Neuronal stem cell (in vitro differentiated cells): ENCODE measurements around the gene SLC22A1.

ENCODE experiments used
- DNase-seq: peaks from one replicate; pipeline ENCODE4 v3.0.0-alpha.2; 2013; ENCODE audit warnings: low spot score
- H2AFZ ChIP-seq: one replicate; pipeline ENCODE4 v1.6.1; 2013; ENCODE audit warnings: mild to moderate bottlenecking, low read length, inconsistent platforms
- H2AK5ac ChIP-seq: 2 replicates; pipeline ENCODE4 v1.6.1; 2013; ENCODE audit warnings: low read depth, mild to moderate bottlenecking, inconsistent platforms, low read length, moderate library complexity, mixed read lengths
- H2BK120ac ChIP-seq: 2 replicates; pipeline ENCODE4 v1.6.1; 2013; ENCODE audit warnings: low read depth, mild to moderate bottlenecking, inconsistent platforms, low read length, moderate library complexity, mixed read lengths
- H2BK12ac ChIP-seq: one replicate; pipeline ENCODE4 v1.6.1; 2013; ENCODE audit warnings: low read length, inconsistent platforms
- H2BK15ac ChIP-seq: 2 replicates; pipeline ENCODE4 v1.6.1; 2013; ENCODE audit warnings: mild to moderate bottlenecking, low read length, inconsistent platforms, mixed read lengths
- H2BK5ac ChIP-seq: one replicate; pipeline ENCODE4 v1.6.1; 2013; ENCODE audit warnings: inconsistent platforms, mild to moderate bottlenecking, low read length, moderate library complexity
- H3K14ac ChIP-seq: one replicate; pipeline ENCODE4 v1.6.1; 2013; ENCODE audit warnings: low read length, inconsistent platforms
- H3K18ac ChIP-seq: 2 replicates; pipeline ENCODE4 v1.6.1; 2013; ENCODE audit warnings: low read length, inconsistent platforms
- H3K23ac ChIP-seq: 2 replicates; pipeline ENCODE4 v1.6.1; 2013; ENCODE audit warnings: low read depth, mild to moderate bottlenecking, mixed read lengths, low read length, inconsistent platforms; ENCODE audit not compliant: poor library complexity
- H3K27ac ChIP-seq: replicated peaks from 3 replicates; pipeline ENCODE4 v1.5.1; 2013; ENCODE audit warnings: low read length, inconsistent platforms
- H3K27me3 ChIP-seq, 3 experiments: 2 replicates each; pipeline ENCODE4 v1.6.1; 2013; ENCODE audit warnings: low read length in 3 of 3, mild to moderate bottlenecking in 2 of 3, inconsistent platforms in 1 of 3, low read depth in 1 of 3, mixed read lengths in 1 of 3, moderate library complexity in 1 of 3; ENCODE audit not compliant: control insufficient read depth in 3 of 3, insufficient read depth in 3 of 3
- H3K36me3 ChIP-seq, 2 donors: replicated peaks in 1 of 2; 2 replicates each; pipeline ENCODE4 v1.6.1; 2013; ENCODE audit warnings: low read length in 2 of 2; ENCODE audit not compliant: control insufficient read depth in 2 of 2, insufficient read depth in 2 of 2
- H3K4ac ChIP-seq: 2 replicates; pipeline ENCODE4 v1.6.1; 2013; ENCODE audit warnings: inconsistent platforms, mild to moderate bottlenecking, low read length, moderate library complexity
- H3K4me1 ChIP-seq, 2 donors: 1 replicate in 1 of 2; 2 replicates in 1 of 2; pipeline ENCODE4 v1.6.1; 2013; ENCODE audit warnings: low read length in 2 of 2, low read depth in 1 of 2; ENCODE audit not compliant: control insufficient read depth in 2 of 2, insufficient read depth in 1 of 2
- H3K4me2 ChIP-seq: one replicate; pipeline ENCODE4 v1.6.1; 2013; ENCODE audit warnings: mild to moderate bottlenecking, low read length, inconsistent platforms; ENCODE audit not compliant: insufficient read depth, poor library complexity, severe bottlenecking
- H3K4me3 ChIP-seq, 2 donors: 2 replicates each; pipeline ENCODE4 v1.5.1; 2013; ENCODE audit warnings: low read length in 2 of 2, mild to moderate bottlenecking in 2 of 2, inconsistent platforms in 1 of 2, moderate library complexity in 1 of 2
- H3K79me1 ChIP-seq: one replicate; pipeline ENCODE4 v1.6.1; 2013; ENCODE audit warnings: low read depth, mild to moderate bottlenecking, inconsistent platforms, low read length, moderate library complexity
- H3K9ac ChIP-seq: one replicate; pipeline ENCODE4 v1.6.1; 2013; ENCODE audit warnings: mild to moderate bottlenecking, low read depth, low read length, inconsistent platforms; ENCODE audit not compliant: poor library complexity
- H3K9me3 ChIP-seq, 2 donors: replicated peaks in 1 of 2; 2 replicates each; pipeline versions ENCODE3 to v1.6.1; 2013; ENCODE audit warnings: low read length in 2 of 2, mild to moderate bottlenecking in 2 of 2, inconsistent platforms in 1 of 2, low read depth in 1 of 2, mixed read lengths in 1 of 2, moderate library complexity in 1 of 2; ENCODE audit not compliant: control insufficient read depth in 2 of 2, insufficient read depth in 1 of 2
- H4K8ac ChIP-seq: one replicate; pipeline ENCODE4 v1.6.1; 2013; ENCODE audit warnings: low read depth, mild to moderate bottlenecking, inconsistent platforms, low read length, moderate library complexity
- H4K91ac ChIP-seq: one replicate; pipeline ENCODE4 v1.6.1; 2013; ENCODE audit warnings: low read length, low read depth, mild to moderate bottlenecking, inconsistent platforms; ENCODE audit not compliant: poor library complexity
- WGBS, 2 donors: extraction: QIAGEN DNeasy Blood & Tissue Kit; methylation state at CpG; one replicate each; pipeline ENCODE4 v1.1.7; 2013; ENCODE audit warnings: missing lambda C conversion rate in 2 of 2, mixed read lengths in 1 of 2; ENCODE audit not compliant: insufficient read length in 2 of 2, insufficient replicate concordance in 1 of 2; ENCODE audit errors: extremely low coverage in 2 of 2; 5-methylcytosine and 5-hydroxymethylcytosine counted together

The SLC22A1 gene

DNA sequence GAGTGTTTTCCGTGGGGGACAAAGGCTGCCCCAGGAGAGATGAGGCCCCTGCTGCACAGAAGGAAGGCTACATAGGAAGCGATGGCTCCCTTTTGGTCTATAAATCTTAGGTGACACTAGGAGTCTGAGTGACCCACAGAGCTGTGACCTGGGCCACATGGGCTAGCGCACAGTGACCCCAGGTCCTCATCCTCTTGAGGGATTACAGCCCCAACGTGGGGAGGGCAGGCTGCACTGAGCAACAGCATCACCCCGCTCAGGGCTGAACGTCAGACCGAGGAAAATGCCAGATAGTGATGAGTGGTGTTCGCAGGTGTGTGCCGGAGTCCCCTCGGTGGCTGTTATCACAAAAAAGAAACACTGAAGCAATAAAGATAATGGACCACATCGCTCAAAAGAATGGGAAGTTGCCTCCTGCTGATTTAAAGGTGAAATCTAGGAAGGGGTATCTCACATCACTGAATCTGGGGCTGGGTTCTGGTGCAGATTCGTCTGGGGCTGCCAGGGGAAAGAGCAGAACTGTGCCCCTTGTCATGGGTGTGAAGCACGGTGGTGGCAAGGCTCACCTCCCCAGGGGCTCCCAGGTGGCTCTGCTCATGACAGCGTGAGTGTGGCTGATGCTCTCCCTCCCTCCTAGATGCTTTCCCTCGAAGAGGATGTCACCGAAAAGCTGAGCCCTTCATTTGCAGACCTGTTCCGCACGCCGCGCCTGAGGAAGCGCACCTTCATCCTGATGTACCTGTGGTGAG is 14.5 kb downstream of the SLC22A1 start:
- H2AFZ ChIP-seq, result no peak overlapping the region
- WGBS, 2 donors, result no CpG with 5 or more reads among the region's 21 CpGs
- no peak overlapping the region for H3K27ac ChIP-seq
- no peak overlapping the region for H3K14ac ChIP-seq
- no peak overlapping the region for H3K18ac ChIP-seq
- no peak overlapping the region for H4K91ac ChIP-seq
- H2BK120ac ChIP-seq, result no peak overlapping the region
- H2BK5ac ChIP-seq, result no peak overlapping the region
- no peaks in the 10 kb centered on the region for H3K27me3 ChIP-seq
- no peak overlapping the region for H2BK12ac ChIP-seq
- no peak overlapping the region for H3K9ac ChIP-seq
- no peak overlapping the region for H3K4ac ChIP-seq
- no peak overlapping the region for H4K8ac ChIP-seq
- H3K9me3 ChIP-seq, result no peaks in the 10 kb centered on the region
- no peak overlapping the region for H3K23ac ChIP-seq
- H2BK15ac ChIP-seq, result no peak overlapping the region
- no peaks in the 10 kb centered on the region for H3K79me1 ChIP-seq
- no peak overlapping the region for H3K4me2 ChIP-seq
- no peak for DNase-seq
- no peaks in the 10 kb centered on the region for H3K36me3 ChIP-seq
- peaks cover 2 to 6% of the 10 kb centered on the region in 2 donors for H3K4me1 ChIP-seq
- no peak overlapping the region for H3K4me3 ChIP-seq
- H2AK5ac ChIP-seq, result no peak overlapping the region

DNA sequence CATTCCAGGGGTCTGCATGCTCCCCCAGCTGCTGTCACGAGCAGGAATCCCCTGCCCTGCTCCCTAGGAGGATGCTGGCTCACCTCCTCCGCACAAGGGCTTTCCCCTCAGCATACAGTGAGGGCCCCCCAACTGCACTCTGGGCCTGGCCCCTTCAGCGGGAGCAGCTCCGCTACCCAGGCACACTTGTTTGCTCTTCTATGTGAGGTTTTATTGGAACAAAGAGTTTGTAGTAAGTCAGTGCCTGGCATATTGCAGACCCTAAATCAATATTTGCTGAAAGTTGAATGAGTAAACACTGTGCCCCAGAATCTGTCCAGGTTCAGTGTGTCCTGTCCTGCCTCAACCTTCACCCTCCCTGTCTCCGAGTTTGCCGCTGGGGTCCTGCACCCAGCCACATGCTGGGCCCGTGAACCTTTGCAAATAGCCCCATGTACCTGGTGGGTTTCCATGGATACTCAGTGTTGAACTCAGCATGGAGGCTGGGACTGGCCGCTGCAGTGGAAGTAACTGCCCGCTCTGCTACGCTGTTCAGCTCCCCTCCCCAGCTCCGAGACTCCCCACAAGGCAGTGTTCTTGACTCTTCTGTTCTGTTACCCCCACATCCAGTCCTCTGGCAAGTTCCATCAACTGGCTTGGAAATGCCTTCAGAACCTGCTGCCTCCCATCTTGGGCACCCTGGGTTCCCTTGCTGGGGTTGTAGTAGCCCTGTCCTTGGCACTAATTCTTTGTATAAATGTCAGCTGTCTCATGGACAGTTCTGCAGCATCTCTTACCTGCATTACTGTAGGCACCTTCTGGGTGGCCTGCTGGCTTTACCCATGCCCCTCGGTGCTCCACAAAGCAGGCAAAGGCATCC is 15.7 kb downstream of the SLC22A1 start:
- Histone ChIP-seq H3K79me1 (no peaks in the 10 kb centered on the region), H3K4ac (no peak overlapping the region), H3K4me3 (peak overlapping the region in 1 of 2 donors; percentile 35), H3K27me3 (no peaks in the 10 kb centered on the region), H3K27ac (no peak overlapping the region), H2AFZ (no peak overlapping the region), H2AK5ac (no peak overlapping the region), H3K14ac (no peak overlapping the region), H3K4me2 (no peak overlapping the region), H4K8ac (no peak overlapping the region), H3K36me3 (no peaks in the 10 kb centered on the region), H4K91ac (no peak overlapping the region), H3K23ac (no peak overlapping the region), H3K4me1 (peaks cover 2 to 6% of the 10 kb centered on the region in 2 donors), H2BK120ac (no peak overlapping the region), H2BK12ac (no peak overlapping the region), H2BK5ac (no peak overlapping the region), H2BK15ac (no peak overlapping the region), H3K9me3 (no peaks in the 10 kb centered on the region), H3K9ac (no peak overlapping the region), H3K18ac (no peak overlapping the region)
- WGBS, 2 donors, result no CpG with 5 or more reads among the region's 12 CpGs
- DNase-seq, result no peak

DNA sequence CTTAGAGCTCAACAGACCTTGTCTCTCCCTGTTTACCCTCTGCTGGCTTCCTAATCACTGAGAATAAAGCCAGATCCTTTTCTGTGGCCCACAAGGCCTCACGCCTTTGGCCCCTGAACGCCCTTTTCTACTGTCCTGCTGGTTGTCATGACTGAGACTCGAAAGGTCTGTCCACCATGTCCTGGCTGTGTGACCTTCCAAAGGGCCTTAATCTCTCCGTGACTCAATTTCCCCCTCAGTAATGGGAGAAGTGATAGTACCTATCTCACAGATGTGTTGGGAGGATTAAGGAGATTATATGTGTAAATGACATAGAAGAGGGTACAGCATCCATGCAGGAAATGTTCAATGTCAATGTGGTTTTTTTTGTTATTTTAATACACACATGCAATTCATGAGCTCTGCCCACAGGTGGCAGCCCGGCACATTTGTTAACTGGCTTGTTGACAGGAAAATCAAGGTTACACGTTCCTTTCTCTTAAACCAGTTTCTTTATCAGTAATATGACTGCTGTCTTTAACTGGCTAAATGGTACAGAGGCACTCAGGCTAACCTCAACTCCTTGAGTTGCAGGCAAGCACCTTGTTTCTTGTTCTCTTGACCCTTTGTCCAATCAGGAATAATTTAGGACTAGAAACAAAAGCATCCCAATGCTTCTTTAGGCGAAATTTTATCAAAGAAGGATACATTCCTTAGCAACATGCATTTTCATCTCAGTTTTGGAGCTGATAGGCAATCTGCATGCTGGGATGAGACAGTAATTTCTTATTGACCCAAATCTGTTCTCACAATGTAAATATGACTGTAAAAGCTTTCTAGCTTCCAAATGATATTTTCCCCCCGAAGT is 16.6 kb downstream of the SLC22A1 start:
- no CpG with 5 or more reads among the region's 8 CpGs for WGBS, 2 donors
- H4K91ac ChIP-seq, result no peak overlapping the region

More for the DNA sequence above, 16.6 kb downstream of the SLC22A1 start:
- peaks cover 0 to 6% of the 10 kb centered on the region in 2 donors for H3K4me1 ChIP-seq
- no peaks in the 10 kb centered on the region for H3K9me3 ChIP-seq
- H4K8ac ChIP-seq, result no peak overlapping the region
- H3K36me3 ChIP-seq, result no peaks in the 10 kb centered on the region
- H3K27ac ChIP-seq, result no peak overlapping the region
- no peak overlapping the region for H2BK15ac ChIP-seq
- H3K23ac ChIP-seq, result no peak overlapping the region
- no peak overlapping the region for H3K4ac ChIP-seq
- no peak overlapping the region for H3K14ac ChIP-seq
- DNase-seq, result peak; percentile 31
- H2BK5ac ChIP-seq, result no peak overlapping the region
- peak overlapping the region; percentile 50 for H2AFZ ChIP-seq
- H3K27me3 ChIP-seq, result no peaks in the 10 kb centered on the region
- H3K79me1 ChIP-seq, result no peaks in the 10 kb centered on the region
- no peak overlapping the region for H3K4me3 ChIP-seq
- H3K18ac ChIP-seq, result no peak overlapping the region
- no peak overlapping the region for H2BK120ac ChIP-seq
- H2BK12ac ChIP-seq, result no peak overlapping the region
- no peak overlapping the region for H2AK5ac ChIP-seq
- H3K4me2 ChIP-seq, result no peak overlapping the region
- H3K9ac ChIP-seq, result no peak overlapping the region
